ENCODE results near the gene MMAB. TPM values are rescaled to one million over a fixed set of nuclear protein-coding genes. Genes with fewer than 3 reads are reported as not detected.

Gene MMAB
- total and polyA plus RNA-seq, 7 experiments from 2014 or later: 13.5 to 43.3 (median 23.6) TPM

DNA sequence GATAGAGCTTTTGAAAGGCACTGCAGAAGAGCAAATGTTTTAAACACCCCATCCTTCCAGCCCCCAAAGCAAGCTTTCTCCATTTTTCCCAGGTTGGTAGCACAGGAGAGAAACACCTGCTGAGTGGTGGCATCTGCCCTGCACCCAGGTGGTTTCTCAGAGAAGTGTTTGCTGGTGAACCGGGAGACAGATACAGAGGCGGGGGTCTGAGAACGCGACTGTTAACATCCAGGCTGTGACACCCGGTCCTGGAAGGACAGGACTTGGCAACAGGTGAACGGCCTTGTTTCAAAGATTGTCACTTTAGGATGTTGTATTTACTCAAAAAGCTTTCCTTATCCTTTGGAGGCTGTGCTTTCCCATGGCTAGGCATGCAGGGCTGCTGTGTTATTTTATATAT, 18.5 kb downstream of the MMAB start:
- Histone ChIP-seq H3K27ac (ENCODE audit: low read depth, low read length) (no peak overlapping the region), H3K9me3 (ENCODE audit: control insufficient read depth in 2 of 3, low read length in 3 of 3) (no peaks in the 10 kb centered on the region), H3K27me3 (ENCODE audit: control insufficient read depth in 2 of 2, insufficient read depth in 2 of 2, low read length in 2 of 2) (no peaks in the 10 kb centered on the region), H3K36me3 (ENCODE audit: control insufficient read depth in 2 of 3, insufficient read depth in 3 of 3, low read length in 3 of 3) (peaks cover 0 to 1% (median 0%) of the 10 kb centered on the region in 3 experiments), H3K4me1 (ENCODE audit: control insufficient read depth in 2 of 2, insufficient read depth in 2 of 2, low read length in 2 of 2) (no peaks in the 10 kb centered on the region), H3K4me3 (ENCODE audit: low read length) (no peak overlapping the region)
- POLR2A ChIA-PET: interaction anchor here (0.7 kb wide), 1 partner anchor 754 kb away, joined by 3 read pairs; no protein-coding TSS in a partner anchor
- Mint-ChIP-seq H3K27me3 (peaks cover 0 to 2% (median 0%) of the 10 kb centered on the region in 5 donors), H3K4me3 (no peak overlapping the region), H3K27ac (peak overlapping the region in 1 of 9 donors; percentile 46), H3K36me3 (peaks cover 0 to 4% (median 0%) of the 10 kb centered on the region in 5 donors), H3K9me3 (no peaks in the 10 kb centered on the region), H3K4me1 (peaks cover 0 to 3% (median 0%) of the 10 kb centered on the region in 7 donors)
- CTCF ChIA-PET: interaction anchor here (0.6 kb wide), 1 partner anchor 14 kb away, joined by 3 read pairs; no protein-coding TSS in a partner anchor
- intact Hi-C loops (cut with micrococcal nuclease): no loop called here
- ATAC-seq: no peak
- no peak for DNase-seq

DNA sequence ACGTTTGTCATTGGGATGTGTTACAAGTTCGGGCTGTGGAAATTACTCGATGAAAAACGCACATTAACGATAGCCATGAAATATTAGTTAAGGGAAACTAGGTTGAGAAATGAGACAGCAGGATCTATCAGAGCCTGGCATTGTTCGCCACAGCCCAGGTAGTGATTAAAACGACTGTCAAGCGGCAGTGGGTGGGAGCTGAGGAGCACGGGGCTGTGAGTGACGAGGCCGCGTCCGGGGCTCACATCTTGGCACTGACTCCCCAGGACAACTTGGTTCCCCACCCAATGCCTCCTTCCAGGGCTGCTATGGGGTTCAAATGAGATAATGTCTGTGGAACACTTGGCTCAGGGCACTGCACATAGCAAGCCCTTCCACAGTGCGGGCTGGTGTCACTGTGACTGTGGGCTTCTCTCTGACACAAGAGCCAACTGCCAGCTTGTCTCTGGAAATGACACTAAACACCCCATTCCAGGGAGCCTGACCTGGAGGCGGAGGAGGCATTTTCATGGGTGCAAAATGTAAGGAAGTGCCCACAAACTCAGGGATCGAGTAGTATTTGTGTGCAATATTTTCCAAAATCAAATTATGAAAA, 19.3 kb downstream of the MMAB start:
- CTCF ChIA-PET: no interaction called here
- Histone ChIP-seq H3K4me3 (ENCODE audit: low read length) (no peak overlapping the region), H3K36me3 (ENCODE audit: control insufficient read depth in 2 of 3, insufficient read depth in 3 of 3, low read length in 3 of 3) (no peaks in the 10 kb centered on the region), H3K4me1 (ENCODE audit: control insufficient read depth in 2 of 2, insufficient read depth in 2 of 2, low read length in 2 of 2) (no peaks in the 10 kb centered on the region), H3K27me3 (ENCODE audit: control insufficient read depth in 2 of 2, insufficient read depth in 2 of 2, low read length in 2 of 2) (no peaks in the 10 kb centered on the region), H3K27ac (ENCODE audit: low read depth, low read length) (no peak overlapping the region), H3K9me3 (ENCODE audit: control insufficient read depth in 2 of 3, low read length in 3 of 3) (no peaks in the 10 kb centered on the region)
- peaks cover 0 to 5% (median 0%) of the 10 kb centered on the region in 7 donors for H3K4me1 Mint-ChIP-seq
- ATAC-seq (no peak), DNase-seq (no peak)
- no peak overlapping the region for H3K4me3 Mint-ChIP-seq
- peaks cover 0 to 4% (median 0%) of the 10 kb centered on the region in 5 donors for H3K36me3 Mint-ChIP-seq
- POLR2A ChIA-PET: no interaction called here
- no peaks in the 10 kb centered on the region for H3K9me3 Mint-ChIP-seq
- peaks cover 0 to 4% (median 0%) of the 10 kb centered on the region in 5 donors for H3K27me3 Mint-ChIP-seq
- H3K27ac Mint-ChIP-seq: no peak overlapping the region
- intact Hi-C loops (cut with micrococcal nuclease): no loop called here

DNA sequence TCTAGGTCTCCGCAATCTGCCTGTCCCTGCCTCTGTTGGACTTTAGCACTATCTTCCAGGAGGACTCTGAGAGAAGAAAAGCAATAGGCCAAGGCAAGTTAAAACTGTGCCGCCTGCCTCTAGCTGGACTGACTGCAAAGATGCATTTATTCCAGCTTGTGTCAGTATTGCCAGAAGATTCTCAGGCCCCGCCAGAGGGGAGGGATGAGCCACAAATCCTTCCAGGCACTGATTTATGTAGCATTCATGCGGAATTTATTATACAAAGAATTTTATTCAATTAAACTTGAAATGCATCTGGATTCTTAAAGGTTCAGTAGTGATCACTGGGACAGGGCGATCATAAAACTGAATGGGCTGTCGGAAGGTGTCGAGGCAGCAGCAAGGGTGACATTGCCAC, 19.8 kb downstream of the MMAB start:
- Mint-ChIP-seq H3K27ac (no peak overlapping the region), H3K27me3 (peaks cover 0 to 7% (median 0%) of the 10 kb centered on the region in 5 donors), H3K4me3 (no peak overlapping the region), H3K36me3 (no peaks in the 10 kb centered on the region), H3K4me1 (peaks cover 0 to 6% (median 0%) of the 10 kb centered on the region in 7 donors), H3K9me3 (no peaks in the 10 kb centered on the region)
- ChIA-PET POLR2A (no interaction called here), CTCF (no interaction called here)
- Histone ChIP-seq H3K27ac (ENCODE audit: low read depth, low read length) (no peak overlapping the region), H3K36me3 (ENCODE audit: control insufficient read depth in 2 of 3, insufficient read depth in 3 of 3, low read length in 3 of 3) (no peaks in the 10 kb centered on the region), H3K4me1 (ENCODE audit: control insufficient read depth in 2 of 2, insufficient read depth in 2 of 2, low read length in 2 of 2) (no peaks in the 10 kb centered on the region), H3K4me3 (ENCODE audit: low read length) (no peak overlapping the region), H3K9me3 (ENCODE audit: control insufficient read depth in 2 of 3, low read length in 3 of 3) (no peaks in the 10 kb centered on the region), H3K27me3 (ENCODE audit: control insufficient read depth in 2 of 2, insufficient read depth in 2 of 2, low read length in 2 of 2) (no peaks in the 10 kb centered on the region)
- no peak for ATAC-seq
- intact Hi-C loops (cut with micrococcal nuclease): no loop called here
- no peak for DNase-seq

DNA sequence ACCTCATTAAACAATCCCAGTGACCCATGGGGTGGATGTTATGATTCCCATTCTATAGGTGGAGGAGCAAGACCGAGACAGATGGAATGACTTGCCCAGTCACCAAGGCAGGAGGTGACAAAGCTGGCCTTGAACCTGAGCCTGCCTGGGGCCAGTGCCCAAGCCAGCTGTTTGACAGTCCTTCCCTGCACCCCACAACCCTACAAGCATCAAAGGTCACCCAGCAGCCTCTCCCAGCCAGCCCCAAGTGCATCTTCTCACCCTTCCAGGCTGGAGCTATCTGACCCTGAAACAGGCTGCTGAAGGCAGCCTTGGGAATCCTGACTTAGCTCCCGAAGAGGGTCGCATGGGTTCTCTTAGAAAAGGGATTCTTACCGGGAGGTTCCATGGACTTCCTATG, 20.3 kb downstream of the MMAB start:
- Mint-ChIP-seq H3K9me3 (no peaks in the 10 kb centered on the region), H3K27me3 (peaks cover 2 to 8% (median 4%) of the 10 kb centered on the region in 5 donors), H3K27ac (no peak overlapping the region), H3K4me3 (no peak overlapping the region), H3K36me3 (no peaks in the 10 kb centered on the region), H3K4me1 (peaks cover 0 to 6% (median 0%) of the 10 kb centered on the region in 7 donors)
- no peaks in the 10 kb centered on the region for H3K36me3 ChIP-seq (ENCODE audit: control insufficient read depth in 2 of 3, insufficient read depth in 3 of 3, low read length in 3 of 3)
- H3K4me1 ChIP-seq (ENCODE audit: control insufficient read depth in 2 of 2, insufficient read depth in 2 of 2, low read length in 2 of 2): no peaks in the 10 kb centered on the region
- H3K9me3 ChIP-seq (ENCODE audit: control insufficient read depth in 2 of 3, low read length in 3 of 3): no peaks in the 10 kb centered on the region
- H3K27me3 ChIP-seq (ENCODE audit: control insufficient read depth in 2 of 2, insufficient read depth in 2 of 2, low read length in 2 of 2): no peaks in the 10 kb centered on the region
- H3K27ac ChIP-seq (ENCODE audit: low read depth, low read length): no peak overlapping the region
- intact Hi-C loops (cut with micrococcal nuclease): no loop called here
- ChIA-PET CTCF (no interaction called here), POLR2A (no interaction called here)
- DNase-seq (no peak), ATAC-seq (no peak)
- no peak overlapping the region for H3K4me3 ChIP-seq (ENCODE audit: low read length)

DNA sequence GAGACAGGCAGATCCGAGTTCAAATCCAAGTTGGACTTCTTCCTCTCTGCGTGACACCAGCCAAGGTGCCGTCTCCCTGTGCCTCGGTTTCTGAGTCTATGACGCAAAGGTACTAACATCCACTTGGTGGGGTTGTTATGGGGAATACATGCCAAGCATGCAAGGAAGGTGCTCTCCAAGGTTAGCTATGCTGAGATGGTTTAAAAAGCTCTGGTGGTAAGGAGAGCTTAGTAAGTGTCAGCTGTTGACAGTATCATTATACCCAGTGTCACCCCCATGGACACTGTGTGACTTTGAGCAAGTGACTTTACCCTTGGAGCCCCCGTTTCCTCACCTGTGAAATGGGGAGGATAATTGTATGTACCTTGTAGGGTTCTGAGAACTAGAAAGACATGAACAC, 22.2 kb downstream of the MMAB start:
- ATAC-seq: no peak
- peaks cover 13 to 19% (median 15%) of the 10 kb centered on the region in 5 donors for H3K27me3 Mint-ChIP-seq
- Histone ChIP-seq H3K36me3 (ENCODE audit: control insufficient read depth in 2 of 3, insufficient read depth in 3 of 3, low read length in 3 of 3) (no peaks in the 10 kb centered on the region), H3K4me3 (ENCODE audit: low read length) (no peak overlapping the region), H3K4me1 (ENCODE audit: control insufficient read depth in 2 of 2, insufficient read depth in 2 of 2, low read length in 2 of 2) (no peaks in the 10 kb centered on the region), H3K9me3 (ENCODE audit: control insufficient read depth in 2 of 3, low read length in 3 of 3) (no peaks in the 10 kb centered on the region), H3K27me3 (ENCODE audit: control insufficient read depth in 2 of 2, insufficient read depth in 2 of 2, low read length in 2 of 2) (no peaks in the 10 kb centered on the region), H3K27ac (ENCODE audit: low read depth, low read length) (no peak overlapping the region)
- no peak for DNase-seq
- intact Hi-C loops (cut with micrococcal nuclease): no loop called here
- peaks cover 0 to 9% (median 0%) of the 10 kb centered on the region in 7 donors for H3K4me1 Mint-ChIP-seq
- ChIA-PET POLR2A (no interaction called here), CTCF (no interaction called here)
- no peak overlapping the region for H3K4me3 Mint-ChIP-seq
- H3K27ac Mint-ChIP-seq: no peak overlapping the region
- H3K9me3 Mint-ChIP-seq: no peaks in the 10 kb centered on the region
- no peaks in the 10 kb centered on the region for H3K36me3 Mint-ChIP-seq

DNA sequence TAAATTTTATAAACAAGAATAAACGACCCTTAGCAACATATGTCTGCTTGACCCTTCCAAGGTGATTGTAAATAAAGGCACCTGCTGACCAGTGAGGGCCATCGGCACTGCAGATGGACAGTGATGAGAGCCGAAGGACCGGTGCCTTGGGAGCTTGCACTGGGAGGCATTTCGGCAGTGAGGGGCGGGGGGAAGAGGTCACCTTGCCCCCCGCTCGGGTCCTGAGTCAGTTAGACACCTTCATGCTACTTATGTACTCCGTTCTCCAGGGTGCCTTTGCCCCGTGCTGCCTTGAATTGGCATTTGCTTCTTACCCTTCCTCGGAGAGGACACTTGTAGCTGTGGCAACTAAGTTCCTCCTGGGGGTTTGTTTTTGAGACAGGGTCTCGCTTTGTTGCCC, 23.0 kb downstream of the MMAB start:
- no peak overlapping the region for H3K27ac Mint-ChIP-seq
- Histone ChIP-seq H3K4me1 (ENCODE audit: control insufficient read depth in 2 of 2, insufficient read depth in 2 of 2, low read length in 2 of 2) (peaks cover 0 to 7% of the 10 kb centered on the region in 2 donors), H3K27me3 (ENCODE audit: control insufficient read depth in 2 of 2, insufficient read depth in 2 of 2, low read length in 2 of 2) (no peaks in the 10 kb centered on the region), H3K36me3 (ENCODE audit: control insufficient read depth in 2 of 3, insufficient read depth in 3 of 3, low read length in 3 of 3) (no peaks in the 10 kb centered on the region), H3K27ac (ENCODE audit: low read depth, low read length) (no peak overlapping the region), H3K4me3 (ENCODE audit: low read length) (no peak overlapping the region), H3K9me3 (ENCODE audit: control insufficient read depth in 2 of 3, low read length in 3 of 3) (no peaks in the 10 kb centered on the region)
- ATAC-seq (no peak), DNase-seq (no peak)
- ChIA-PET CTCF (no interaction called here), POLR2A (no interaction called here)
- no peak overlapping the region for H3K4me3 Mint-ChIP-seq
- intact Hi-C loops (cut with micrococcal nuclease): no loop called here
- no peaks in the 10 kb centered on the region for H3K9me3 Mint-ChIP-seq
- H3K36me3 Mint-ChIP-seq: no peaks in the 10 kb centered on the region
- peaks cover 13 to 19% (median 15%) of the 10 kb centered on the region in 5 donors for H3K27me3 Mint-ChIP-seq
- H3K4me1 Mint-ChIP-seq: peaks cover 0 to 9% (median under 1%) of the 10 kb centered on the region in 7 donors

DNA sequence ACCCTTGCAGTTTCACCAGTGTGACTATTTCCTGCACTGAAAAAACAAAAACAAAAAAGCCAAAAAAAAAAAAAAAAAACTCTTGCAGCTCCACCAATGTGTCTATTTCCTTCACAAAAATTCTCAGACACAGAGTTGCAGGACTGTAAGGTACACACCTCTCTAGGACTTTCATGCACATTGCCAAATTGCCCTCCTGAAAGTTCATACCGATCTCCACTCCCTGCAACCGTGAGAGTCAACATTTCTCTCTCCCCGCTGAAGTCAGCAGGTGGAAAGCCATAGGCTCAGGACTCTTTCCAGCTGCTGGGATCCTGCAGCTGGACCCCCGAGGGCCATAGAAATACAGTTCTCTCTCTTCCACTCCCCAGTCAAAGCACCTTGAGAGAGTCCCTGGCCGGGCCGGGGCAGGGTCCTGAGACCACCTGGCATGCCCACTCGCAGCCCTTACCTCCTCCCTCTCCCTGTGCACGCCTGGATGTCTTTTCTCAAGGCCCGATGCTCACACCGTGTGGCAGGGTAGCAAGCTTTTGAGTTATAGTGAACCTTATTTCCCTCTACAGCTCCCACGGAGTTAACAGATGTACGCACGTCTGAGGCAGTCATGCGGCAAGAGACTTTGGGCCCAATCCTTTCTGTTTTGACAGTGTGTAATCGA, 23.6 kb downstream of the MMAB start:
- no peak for ATAC-seq
- Mint-ChIP-seq H3K4me1 (peaks cover 0 to 15% (median 6%) of the 10 kb centered on the region in 7 donors), H3K27ac (peak overlapping the region in 1 of 9 donors; percentile 6), H3K9me3 (no peaks in the 10 kb centered on the region), H3K4me3 (no peak overlapping the region), H3K27me3 (peaks cover 13 to 19% (median 15%) of the 10 kb centered on the region in 5 donors), H3K36me3 (peaks cover 0 to 3% (median 0%) of the 10 kb centered on the region in 5 donors)
- Histone ChIP-seq H3K27me3 (ENCODE audit: control insufficient read depth in 2 of 2, insufficient read depth in 2 of 2, low read length in 2 of 2) (no peaks in the 10 kb centered on the region), H3K9me3 (ENCODE audit: control insufficient read depth in 2 of 3, low read length in 3 of 3) (no peaks in the 10 kb centered on the region), H3K27ac (ENCODE audit: low read depth, low read length) (no peak overlapping the region), H3K4me1 (ENCODE audit: control insufficient read depth in 2 of 2, insufficient read depth in 2 of 2, low read length in 2 of 2) (peaks cover 4 to 12% of the 10 kb centered on the region in 2 donors), H3K36me3 (ENCODE audit: control insufficient read depth in 2 of 3, insufficient read depth in 3 of 3, low read length in 3 of 3) (no peaks in the 10 kb centered on the region), H3K4me3 (ENCODE audit: low read length) (no peak overlapping the region)
- no peak for DNase-seq
- intact Hi-C loops (cut with micrococcal nuclease): no loop called here
- POLR2A ChIA-PET: no interaction called here
- CTCF ChIA-PET: no interaction called here
